HG03159 (cell line): ENCODE data around the gene JTB.

Source experiments
- ATAC-seq: cut with Tn5 transposase; IDR thresholded peaks from one replicate; pipeline ENCODE4 v1.9.1; 2021; ENCODE audit warnings: mild to moderate bottlenecking, moderate library complexity; ENCODE audit not compliant: unreplicated experiment

The JTB gene

GRCh38 chr1:153933955-153934354 is 43.5 kb downstream of the JTB start:
- no peak for ATAC-seq

GRCh38 chr1:153933430-153933829 is 44.0 kb downstream of the JTB start:
- ATAC-seq = no peak

- no peak for ATAC-seq
Observed at GRCh38 chr1:153932156-153933131, 45.0 kb downstream of the JTB start.

- ATAC-seq = no peak
Observed at GRCh38 chr1:153929981-153930948, 47.2 kb downstream of the JTB start.

GRCh38 chr1:153929426-153929825 is 48.0 kb downstream of the JTB start:
- no peak for ATAC-seq

- ATAC-seq = no peak
Observed at GRCh38 chr1:153928791-153929341, 48.6 kb downstream of the JTB start.

- no peak for ATAC-seq
Observed at GRCh38 chr1:153928245-153928644, 49.2 kb downstream of the JTB start.

GRCh38 chr1:153926405-153926804 is 51.1 kb downstream of the JTB start:
- no peak for ATAC-seq
